MCF 10A (cell line): ENCODE measurements around the gene CACNG7. TPM values are rescaled to one million over a fixed set of nuclear protein-coding genes. Genes with fewer than 3 reads are reported as not detected.

Source experiments
- BruUV-seq: library from RNA; stranded (reverse); fragments of 400-500 nt; replicated peaks from 2 replicates; lab custom pipeline; 2021; lab: Mats Ljungman, UMichigan
- CTCF ChIA-PET: fragments of 300-600 bp; sonication (Branson Sonifier 250); formaldehyde crosslinking; extraction: SDS; loops from one replicate; lab custom pipeline; 2021; ENCODE audit warnings: antibody characterized with exemption, inconsistent platforms; lab: Yijun Ruan, JAX
- POLR2A ChIA-PET: fragments of 300-600, 350-650 bp; sonication (Branson Sonifier 250); formaldehyde crosslinking; extraction: SDS; loops from one replicate; lab custom pipeline; 2020; ENCODE audit warnings: antibody characterized with exemption, inconsistent platforms; lab: Yijun Ruan, JAX
- DNase-seq: peaks from one replicate; pipeline ENCODE4 v3.0.0-alpha.2; 2018; ENCODE audit not compliant: unreplicated experiment
- H3K27ac Mint-ChIP-seq: one replicate; pipeline ENCODE4 v1.8.0; 2022; ENCODE audit warnings: mild to moderate bottlenecking, low read depth, mixed read lengths; ENCODE audit not compliant: unreplicated experiment
- H3K27me3 Mint-ChIP-seq: one replicate; pipeline ENCODE4 v1.8.0; 2022; ENCODE audit warnings: mixed read lengths; ENCODE audit not compliant: insufficient read depth, unreplicated experiment
- H3K36me3 Mint-ChIP-seq: one replicate; pipeline ENCODE4 v1.8.0; 2022; ENCODE audit warnings: mild to moderate bottlenecking, moderate library complexity, mixed read lengths; ENCODE audit not compliant: insufficient read depth, unreplicated experiment
- H3K4me1 Mint-ChIP-seq: one replicate; pipeline ENCODE4 v1.8.0; 2022; ENCODE audit warnings: mixed read lengths; ENCODE audit not compliant: insufficient read depth, unreplicated experiment
- H3K4me3 Mint-ChIP-seq: one replicate; pipeline ENCODE4 v1.8.0; 2022; ENCODE audit warnings: mild to moderate bottlenecking, moderate library complexity, mixed read lengths; ENCODE audit not compliant: unreplicated experiment
- H3K9me3 Mint-ChIP-seq: one replicate; pipeline ENCODE4 v1.8.0; 2022; ENCODE audit warnings: mixed read lengths; ENCODE audit not compliant: unreplicated experiment
- CTCF ChIP-seq: fragments of 200-600 bp; IDR thresholded peaks from one replicate; pipeline ENCODE4 v1.8.0; 2022; ENCODE audit warnings: antibody characterized with exemption, mild to moderate bottlenecking; ENCODE audit not compliant: unreplicated experiment
- intact Hi-C: fragments of 100-400 bp; cut with micrococcal nuclease; formaldehyde crosslinking; loops from 2 replicates; pipeline ENCODE4 v1.14.1; 2022
- total RNA-seq: library from RNA; stranded (reverse); gene quantifications from 2 replicates; pipeline ENCODE4 v1.2.3, GENCODE V29; 2022

Gene CACNG7
- total RNA-seq, 1 experiment from 2014 or later = not detected

GRCh38 chr19:53951436-53951835 is 42.4 kb downstream of the CACNG7 start:
- Mint-ChIP-seq H3K27ac (no peak overlapping the region), H3K4me1 (no peaks in the 10 kb centered on the region), H3K36me3 (no peaks in the 10 kb centered on the region), H3K27me3 (no peaks in the 10 kb centered on the region), H3K9me3 (no peaks in the 10 kb centered on the region), H3K4me3 (no peak overlapping the region)
- no peak for DNase-seq
- ChIA-PET POLR2A (no interaction called here), CTCF (interaction anchor here (0.6 to 1.1 kb wide), 2 partner anchors 159 to 690 kb away, joined by 3 read pairs; no protein-coding TSS in a partner anchor)
- intact Hi-C loops = no loop called here
- BruUV-seq = no TSS peak
- no peak for TF ChIP-seq CTCF

GRCh38 chr19:53951947-53952346 is 42.9 kb downstream of the CACNG7 start:
- intact Hi-C loops = no loop called here
- Mint-ChIP-seq H3K4me3 (no peak overlapping the region), H3K27ac (no peak overlapping the region), H3K36me3 (no peaks in the 10 kb centered on the region), H3K9me3 (no peaks in the 10 kb centered on the region), H3K4me1 (no peaks in the 10 kb centered on the region), H3K27me3 (peaks cover 4% of the 10 kb centered on the region)
- ChIA-PET CTCF (interaction anchor here (1.1 to 1.5 kb wide), 2 partner anchors 159 kb away, joined by 3 to 4 read pairs; no protein-coding TSS in a partner anchor), POLR2A (no interaction called here)
- no peak for DNase-seq
- no peak for TF ChIP-seq CTCF
- no TSS peak for BruUV-seq

- intact Hi-C loops = no loop called here
- no TSS peak for BruUV-seq
- POLR2A ChIA-PET = no interaction called here
- no peak overlapping the region for H3K4me3 Mint-ChIP-seq
- TF ChIP-seq CTCF = no peak
- no peaks in the 10 kb centered on the region for H3K9me3 Mint-ChIP-seq
- H3K36me3 Mint-ChIP-seq = no peaks in the 10 kb centered on the region
- H3K4me1 Mint-ChIP-seq = no peaks in the 10 kb centered on the region
- DNase-seq = no peak
- H3K27ac Mint-ChIP-seq = no peak overlapping the region
- CTCF ChIA-PET = interaction anchor here (0.6 kb wide), 1 partner anchor 41 kb away, joined by 3 read pairs; no protein-coding TSS in a partner anchor
- peaks cover 18% of the 10 kb centered on the region for H3K27me3 Mint-ChIP-seq
These were observed 44.3 kb downstream of the CACNG7 start for GRCh38 chr19:53953383-53953782.

- intact Hi-C loops = no loop called here
- ChIA-PET POLR2A (no interaction called here), CTCF (interaction anchor here (0.8 kb wide), 1 partner anchor 65 kb away, joined by 3 read pairs; no protein-coding TSS in a partner anchor)
- Mint-ChIP-seq H3K9me3 (no peaks in the 10 kb centered on the region), H3K27me3 (peaks cover 58% of the 10 kb centered on the region), H3K36me3 (no peaks in the 10 kb centered on the region), H3K27ac (no peak overlapping the region), H3K4me3 (no peak overlapping the region), H3K4me1 (peaks cover 5% of the 10 kb centered on the region)
- DNase-seq = no peak
- no TSS peak for BruUV-seq
- no peak for TF ChIP-seq CTCF
These were observed 48.5 kb downstream of the CACNG7 start for GRCh38 chr19:53957448-53958167.
